ENCODE measurements around the gene ASPA.

DNA sequence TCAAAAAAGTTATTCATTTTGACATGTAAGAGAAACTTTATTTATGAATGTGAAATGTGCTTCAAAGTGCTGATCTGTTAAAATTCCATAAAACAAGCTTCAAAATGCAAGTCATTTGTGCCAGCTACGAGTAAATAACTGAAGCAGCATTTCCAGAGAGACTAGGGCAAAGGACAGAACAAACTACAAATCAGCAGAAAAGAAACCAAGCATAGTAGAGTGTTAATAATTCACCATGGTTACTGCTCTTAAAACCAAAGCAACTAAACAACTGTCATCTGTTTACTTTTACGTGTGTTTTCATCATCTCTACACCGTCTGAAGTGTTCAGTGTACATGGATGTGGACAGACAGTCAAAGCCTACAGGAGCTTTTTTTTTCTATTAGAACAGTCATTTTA is 1.6 kb upstream of the ASPA start:
- TF ChIP-seq EZH2 (IDR thresholded peaks at IDR 0.05; ENCODE audit: borderline replicate concordance, low read length), result no peak
- TF ChIP-seq, protein P1, sequence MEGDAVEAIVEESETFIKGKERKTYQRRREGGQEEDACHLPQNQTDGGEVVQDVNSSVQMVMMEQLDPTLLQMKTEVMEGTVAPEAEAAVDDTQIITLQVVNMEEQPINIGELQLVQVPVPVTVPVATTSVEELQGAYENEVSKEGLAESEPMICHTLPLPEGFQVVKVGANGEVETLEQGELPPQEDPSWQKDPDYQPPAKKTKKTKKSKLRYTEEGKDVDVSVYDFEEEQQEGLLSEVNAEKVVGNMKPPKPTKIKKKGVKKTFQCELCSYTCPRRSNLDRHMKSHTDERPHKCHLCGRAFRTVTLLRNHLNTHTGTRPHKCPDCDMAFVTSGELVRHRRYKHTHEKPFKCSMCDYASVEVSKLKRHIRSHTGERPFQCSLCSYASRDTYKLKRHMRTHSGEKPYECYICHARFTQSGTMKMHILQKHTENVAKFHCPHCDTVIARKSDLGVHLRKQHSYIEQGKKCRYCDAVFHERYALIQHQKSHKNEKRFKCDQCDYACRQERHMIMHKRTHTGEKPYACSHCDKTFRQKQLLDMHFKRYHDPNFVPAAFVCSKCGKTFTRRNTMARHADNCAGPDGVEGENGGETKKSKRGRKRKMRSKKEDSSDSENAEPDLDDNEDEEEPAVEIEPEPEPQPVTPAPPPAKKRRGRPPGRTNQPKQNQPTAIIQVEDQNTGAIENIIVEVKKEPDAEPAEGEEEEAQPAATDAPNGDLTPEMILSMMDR (conservative IDR thresholded peaks at IDR 0.05 in 1 of 2, IDR thresholded peaks at IDR 0.05 in 1 of 2; ENCODE audit: extremely low read depth in 1 of 2, insufficient read depth in 1 of 2, low read depth in 1 of 2, low read length in 2 of 2), result no peak

All from mammary epithelial cell (primary cell).